HCT116 (cell line): ENCODE measurements around the gene DIO3. TPM values are rescaled to one million over a fixed set of nuclear protein-coding genes. Genes with fewer than 3 reads are reported as not detected.
A peak's percentile ranks its signal among the peaks of the same experiment; 100 is the strongest.

ENCODE experiments used
- ATAC-seq: fragments of 200-7000 bp; cut with Tn5 transposase; 2 replicates; pipeline ENCODE4 v1.9.1; 2020; ENCODE audit warnings: mild to moderate bottlenecking, moderate library complexity
- Bru-seq: library from RNA; stranded (reverse); fragments of 400-500 nt; gene quantifications from one replicate; lab custom pipeline; 2021; lab: Mats Ljungman, UMichigan
- BruChase-seq, 2 experiments: library from RNA; stranded (reverse); fragments of 400-500 nt; gene quantifications; one replicate each; lab custom pipeline; 2021; lab: Mats Ljungman, UMichigan
- BruUV-seq: library from RNA; stranded (reverse); fragments of 400-500 nt; replicated peaks from 2 replicates; lab custom pipeline; 2021; lab: Mats Ljungman, UMichigan
- CTCF ChIA-PET: fragments of 300-600 bp; sonication (Branson Sonifier 250); formaldehyde crosslinking; loops from one replicate; lab custom pipeline; 2021; ENCODE audit warnings: antibody characterized with exemption; lab: Charles Lee
- POLR2A ChIA-PET: fragments of 300-600, 350-600 bp; sonication (Branson Sonifier 250); formaldehyde crosslinking; loops from one replicate; lab custom pipeline; 2021; ENCODE audit warnings: antibody characterized with exemption; lab: Charles Lee
- RAD21 ChIA-PET, 2 experiments: fragments of 300-600 bp; sonication (Branson Sonifier 250); formaldehyde crosslinking; loops; one replicate each; lab custom pipeline; 2023; ENCODE audit warnings: low total read pairs in 2 of 2; ENCODE audit not compliant: uncharacterized antibody in 2 of 2, unreplicated experiment in 2 of 2, low non-redundant PET in 1 of 2; lab: Charles Lee
- DNase-seq: peaks from one replicate; pipeline ENCODE4 v3.0.0-alpha.2; 2010; ENCODE audit warnings: low read depth, low spot score
- H2AFZ ChIP-seq: fragments of 200-600 bp; shearing (Covaris generic), sonication (generic); 2 replicates; pipeline ENCODE4 v1.6.1; 2017; ENCODE audit warnings: low read depth, mixed run types, mixed read lengths, antibody characterized with exemption, low read length; ENCODE audit not compliant: poor library complexity, severe bottlenecking
- H3K27ac ChIP-seq: 2 replicates; pipeline ENCODE4 v1.5.1; 2012; ENCODE audit warnings: low read depth, low read length
- H3K27me3 ChIP-seq: fragments of 200-600 bp; sonication (generic); 2 replicates; pipeline ENCODE4 v1.6.1; 2016; ENCODE audit warnings: mixed run types, low read length, mixed read lengths; ENCODE audit not compliant: insufficient read depth
- H3K36me3 ChIP-seq, 2 experiments: fragments of 200-500 bp in 1 of 2; fragments of 200-600 bp in 1 of 2; sonication (Bioruptor generic) in 1 of 2; sonication (generic) in 1 of 2; 2 replicates each; pipeline versions ENCODE4 v1.5.1 to v1.6.1; 2014 to 2016; ENCODE audit warnings: low read length in 2 of 2, inconsistent platforms in 1 of 2, mixed read lengths in 1 of 2, mixed run types in 1 of 2; ENCODE audit not compliant: insufficient read depth in 2 of 2, control insufficient read depth in 1 of 2
- H3K4me1 ChIP-seq, 2 experiments: fragments of 200-600 bp in 1 of 2; sonication (generic) in 1 of 2; 2 replicates each; pipeline versions ENCODE4 v1.5.1 to v1.6.1; 2012 to 2017; ENCODE audit warnings: low read length in 2 of 2, inconsistent platforms in 1 of 2, mild to moderate bottlenecking in 1 of 2, mixed read lengths in 1 of 2, mixed run types in 1 of 2, moderate library complexity in 1 of 2; ENCODE audit not compliant: insufficient read depth in 2 of 2, control insufficient read depth in 1 of 2
- H3K4me2 ChIP-seq: fragments of 200-600 bp; sonication (generic); 2 replicates; pipeline ENCODE4 v1.6.1; 2017; ENCODE audit warnings: mixed run types, low read length, mixed read lengths
- H3K4me3 ChIP-seq, 2 experiments: fragments of 200-600 bp in 1 of 2; sonication (generic) in 1 of 2; replicated peaks in 1 of 2; 2 replicates each; pipeline ENCODE4 v1.5.1; 2011 to 2016; ENCODE audit warnings: low read length in 2 of 2, control low read depth in 1 of 2, low read depth in 1 of 2, mild to moderate bottlenecking in 1 of 2, mixed read lengths in 1 of 2, mixed run types in 1 of 2
- H3K79me2 ChIP-seq: fragments of 200-600 bp; sonication (generic); 2 replicates; pipeline ENCODE4 v1.6.1; 2017; ENCODE audit warnings: mild to moderate bottlenecking, mixed run types, low read length, moderate library complexity, mixed read lengths; ENCODE audit not compliant: insufficient read depth
- H3K9ac ChIP-seq: fragments of 200-600 bp; sonication (generic); 2 replicates; pipeline ENCODE4 v1.6.1; 2016; ENCODE audit warnings: low read length, mixed read lengths
- H3K9me2 ChIP-seq: fragments of 200-600 bp; sonication (generic), shearing (Covaris generic); 2 replicates; pipeline ENCODE4 v1.6.1; 2017; ENCODE audit warnings: mixed run types, mild to moderate bottlenecking, moderate library complexity; ENCODE audit not compliant: insufficient read depth
- H3K9me3 ChIP-seq, 2 experiments: fragments of 200-500 bp in 1 of 2; fragments of 200-600 bp in 1 of 2; sonication (Bioruptor generic) in 1 of 2; sonication (generic) in 1 of 2; 2 replicates each; pipeline ENCODE4 v1.6.1; 2014 to 2017; ENCODE audit warnings: low read length in 2 of 2, mixed read lengths in 2 of 2, inconsistent platforms in 1 of 2, low read depth in 1 of 2, mild to moderate bottlenecking in 1 of 2, mixed run types in 1 of 2, moderate library complexity in 1 of 2; ENCODE audit not compliant: control insufficient read depth in 1 of 2, insufficient read depth in 1 of 2
- H4K20me1 ChIP-seq: fragments of 200-600 bp; sonication (generic), shearing (Covaris generic); 2 replicates; pipeline ENCODE4 v1.6.1; 2017; ENCODE audit warnings: mixed run types, mild to moderate bottlenecking, moderate library complexity; ENCODE audit not compliant: insufficient read depth
- FOSL1 ChIP-seq: IDR thresholded peaks from 2 replicates; pipeline ENCODE4 v1.6.1; 2012; ENCODE audit warnings: low read depth
- POLR2A ChIP-seq: IDR thresholded peaks from 2 replicates; pipeline ENCODE4 v1.7.0; 2011; ENCODE audit warnings: borderline replicate concordance; ENCODE audit not compliant: insufficient read depth, insufficient read length; ENCODE audit errors: extremely low read depth
- POLR2AphosphoS5 ChIP-seq: IDR thresholded peaks from 2 replicates; pipeline ENCODE4 v1.6.1; 2011; ENCODE audit warnings: mild to moderate bottlenecking, low read depth, low read length, moderate library complexity
- SP1 ChIP-seq: IDR thresholded peaks from 2 replicates; pipeline ENCODE4 v1.6.1; 2012; ENCODE audit warnings: low read depth
- TCF7L2 ChIP-seq: IDR thresholded peaks from 2 replicates; pipeline ENCODE4 v1.7.0; 2011; ENCODE audit warnings: borderline replicate concordance, inconsistent platforms; ENCODE audit not compliant: insufficient read depth, insufficient read length; ENCODE audit errors: extremely low read depth
- YY1 ChIP-seq: IDR thresholded peaks from 2 replicates; pipeline ENCODE4 v1.6.1; 2011; ENCODE audit warnings: low read length, low read depth, moderate library complexity, mild to moderate bottlenecking; ENCODE audit not compliant: insufficient replicate concordance; ENCODE audit errors: extremely low read depth
- ZFX ChIP-seq: fragments of 450-650 bp; IDR thresholded peaks from 2 replicates; pipeline ENCODE4 v1.6.1; 2017
- intact Hi-C: fragments of 100-400 bp; cut with micrococcal nuclease; formaldehyde crosslinking; loops from 2 replicates; pipeline ENCODE4 v1.10.0; 2022
- long read RNA-seq: library from polyadenylated mRNA; unstranded; transcript quantifications from one replicate; pipeline ENCODE4 v2.0.0, GENCODE V29; 2021; ENCODE audit not compliant: unreplicated experiment
- polyA plus RNA-seq: library from polyadenylated mRNA; unstranded; fragments of >200 nt; gene quantifications from 2 replicates; pipeline ENCODE4 v1.2.1, GENCODE V29; 2012; ENCODE audit warnings: missing spikeins
- total RNA-seq: library from RNA; stranded (reverse); gene quantifications from one replicate; pipeline ENCODE4 v1.2.1, GENCODE V29; 2021; ENCODE audit not compliant: unreplicated experiment

Gene DIO3
- total RNA-seq (0.34 TPM), Bru-seq, nascent RNA (not detected), BruChase-seq, experiment 1, labeled RNA remaining after a 6-hour chase (percentile 30 among the genes with signal in this experiment), BruChase-seq, experiment 2, labeled RNA remaining after a 2-hour chase (percentile 25 among the genes with signal in this experiment)
- 0.32 and 0.47 TPM in 2 replicates for polyA plus RNA-seq
- long read RNA-seq, partial matches to known transcripts = 0 of 1 reads
- long read RNA-seq, other reads (novel, unspliced or antisense) = 0 of 1 reads

DNA sequence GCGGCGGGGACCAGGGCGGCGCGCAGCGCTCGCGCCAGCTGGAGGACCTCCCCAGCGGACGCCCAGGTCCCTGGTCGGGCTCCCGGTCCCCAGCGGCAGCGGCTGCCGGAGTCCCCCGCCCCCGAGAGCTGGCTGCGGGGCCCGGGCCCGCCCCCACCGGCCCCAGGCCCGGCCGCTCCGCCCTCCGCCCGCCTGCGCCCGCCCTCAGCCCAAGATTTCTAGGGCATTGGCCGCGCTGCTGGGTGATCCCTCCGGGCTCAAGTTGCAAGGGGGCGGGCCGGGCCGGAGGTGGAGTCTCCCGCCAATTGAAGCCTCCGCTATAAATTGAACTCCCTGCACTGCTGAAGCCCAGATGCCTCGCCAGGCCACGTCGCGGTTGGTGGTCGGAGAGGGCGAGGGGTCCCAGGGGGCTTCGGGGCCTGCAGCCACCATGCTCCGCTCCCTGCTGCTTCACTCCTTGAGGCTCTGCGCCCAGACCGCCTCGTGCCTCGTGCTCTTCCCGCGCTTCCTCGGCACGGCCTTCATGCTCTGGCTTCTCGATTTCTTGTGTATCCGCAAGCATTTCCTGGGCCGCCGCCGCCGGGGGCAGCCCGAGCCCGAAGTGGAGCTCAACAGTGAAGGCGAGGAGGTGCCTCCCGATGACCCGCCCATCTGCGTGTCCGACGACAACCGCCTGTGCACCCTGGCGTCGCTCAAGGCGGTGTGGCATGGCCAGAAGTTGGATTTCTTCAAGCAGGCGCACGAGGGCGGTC is at the start of gene DIO3:
DIO3 (plus strand) TSS at position 351 of the 752 bp plus-strand sequence.
- peak; percentile 32 for DNase-seq
- Histone ChIP-seq H3K4me3 (no peak within 1 kb of the TSS), H3K9ac (no peak within 1 kb of the TSS), H2AFZ (no peak within 1 kb of the TSS), H3K4me1 (peaks cover 0 to 4% of the 10 kb centered on the region in 2 experiments; a peak in 1 of 4 replicates), H3K36me3 (no peaks in the 10 kb centered on the region), H3K9me2 (no peaks in the 10 kb centered on the region), H3K4me2 (peak within 1 kb of the TSS; percentile 32; the same call in 1 of the 2 replicates), H4K20me1 (no peaks in the 10 kb centered on the region), H3K27me3 (0 out of 2 replicates have a peak, but pooled peaks cover 5% of the 10 kb centered on the region), H3K27ac (peak within 1 kb of the TSS; percentile 22; the same call in 1 of the 2 replicates), H3K9me3 (no peaks in the 10 kb centered on the region), H3K79me2 (no peaks in the 10 kb centered on the region)
- ChIA-PET RAD21 (no interaction called here), POLR2A (no interaction called here), CTCF (no interaction called here)
- peak; percentile 91 for ATAC-seq
- no peak for TF ChIP-seq ZFX
- TF ChIP-seq SP1 = no peak
- TF ChIP-seq TCF7L2 = peak; percentile 61
- TF ChIP-seq POLR2AphosphoS5 = peak; percentile 27; the same call in 1 of the 2 replicates
- peak; percentile 53 for TF ChIP-seq POLR2A
- TF ChIP-seq FOSL1 = no peak
- TF ChIP-seq YY1 = no peak
- no TSS peak for BruUV-seq
- intact Hi-C loops = no loop called here
